CD14-positive monocyte (primary cell): ENCODE data around the gene FUCA2. TPM values are rescaled to one million over a fixed set of nuclear protein-coding genes. Genes with fewer than 3 reads are reported as not detected.

Source experiments
- DNase-seq, 3 donors: peaks; one replicate each; pipeline ENCODE4 v3.0.0-alpha.2; 2011 to 2022
- H2AFZ ChIP-seq: 2 replicates; pipeline ENCODE4 v1.6.0; 2012; ENCODE audit warnings: mild to moderate bottlenecking, low read depth, low read length, inconsistent platforms; ENCODE audit not compliant: insufficient read depth, poor library complexity, severe bottlenecking
- H3K27ac ChIP-seq, 2 donors: 1 replicate in 1 of 2; 2 replicates in 1 of 2; pipeline ENCODE4 v1.5.1; 2012 to 2013; ENCODE audit warnings: low read length in 2 of 2, control low read depth in 1 of 2, inconsistent platforms in 1 of 2, low read depth in 1 of 2, mild to moderate bottlenecking in 1 of 2
- H3K27me3 ChIP-seq, 2 donors: one replicate each; pipeline versions ENCODE4 v1.6.0 to v1.6.1; 2011 to 2013; ENCODE audit warnings: low read length in 2 of 2; ENCODE audit not compliant: control insufficient read depth in 2 of 2, insufficient read depth in 2 of 2
- H3K36me3 ChIP-seq, 2 donors: replicated peaks in 1 of 2; 1 replicate in 1 of 2; 2 replicates in 1 of 2; pipeline versions ENCODE4 v1.5.1 to v1.6.1; 2012 to 2013; ENCODE audit warnings: low read length in 2 of 2, control low read depth in 1 of 2, inconsistent platforms in 1 of 2, mild to moderate bottlenecking in 1 of 2; ENCODE audit not compliant: insufficient read depth in 2 of 2, control insufficient read depth in 1 of 2
- H3K4me1 ChIP-seq, 2 donors: 1 replicate in 1 of 2; 2 replicates in 1 of 2; pipeline versions ENCODE4 v1.5.1 to v1.6.1; 2012 to 2013; ENCODE audit warnings: low read length in 2 of 2, control low read depth in 1 of 2, inconsistent platforms in 1 of 2, mild to moderate bottlenecking in 1 of 2, moderate library complexity in 1 of 2; ENCODE audit not compliant: insufficient read depth in 2 of 2, control insufficient read depth in 1 of 2
- H3K4me2 ChIP-seq: replicated peaks from 2 replicates; pipeline ENCODE3; 2012; ENCODE audit warnings: low read length, moderate library complexity, mild to moderate bottlenecking; ENCODE audit not compliant: poor library complexity, severe bottlenecking; ENCODE audit errors: extremely low read depth
- H3K4me3 ChIP-seq, 3 experiments: fragments of 200-600 bp in 1 of 3; sonication (generic) in 1 of 3; replicated peaks in 1 of 3; 1 replicate in 2 of 3; 2 replicates in 1 of 3; pipeline ENCODE4 v1.5.1; 2011 to 2013; ENCODE audit warnings: low read length in 3 of 3, mild to moderate bottlenecking in 3 of 3, control low read depth in 2 of 3, low read depth in 2 of 3, inconsistent platforms in 1 of 3, moderate library complexity in 1 of 3
- H3K79me2 ChIP-seq: 2 replicates; pipeline ENCODE4 v1.6.0; 2012; ENCODE audit warnings: mild to moderate bottlenecking, control low read depth, inconsistent platforms, low read length, moderate library complexity; ENCODE audit not compliant: insufficient read depth
- H3K9ac ChIP-seq: 2 replicates; pipeline ENCODE4 v1.6.0; 2017; ENCODE audit warnings: low read length, mild to moderate bottlenecking; ENCODE audit not compliant: insufficient read depth, poor library complexity, severe bottlenecking
- H3K9me3 ChIP-seq, 2 donors: replicated peaks in 1 of 2; 1 replicate in 1 of 2; 2 replicates in 1 of 2; pipeline versions ENCODE4 v1.5.1 to v1.6.1; 2012 to 2013; ENCODE audit warnings: low read length in 2 of 2, control low read depth in 1 of 2; ENCODE audit not compliant: control insufficient read depth in 1 of 2, insufficient read depth in 1 of 2
- H4K20me1 ChIP-seq: 2 replicates; pipeline ENCODE4 v1.6.0; 2012; ENCODE audit warnings: mild to moderate bottlenecking, low read length, control low read depth, moderate library complexity; ENCODE audit not compliant: insufficient read depth
- H3K27ac Mint-ChIP-seq, 7 donors: one replicate each; pipeline ENCODE4 v1.8.0; 2020; ENCODE audit warnings: mild to moderate bottlenecking in 7 of 7, mixed read lengths in 7 of 7, moderate library complexity in 6 of 7, inconsistent platforms in 2 of 7
- H3K27me3 Mint-ChIP-seq, 3 donors: one replicate each; pipeline ENCODE4 v1.8.0; 2021 to 2022; ENCODE audit warnings: low read depth in 3 of 3, mild to moderate bottlenecking in 3 of 3, mixed read lengths in 3 of 3, moderate library complexity in 3 of 3, inconsistent platforms in 1 of 3
- H3K36me3 Mint-ChIP-seq, 2 donors: one replicate each; pipeline ENCODE4 v1.8.0; 2020; ENCODE audit warnings: mixed read lengths in 2 of 2, inconsistent platforms in 1 of 2, mild to moderate bottlenecking in 1 of 2
- H3K4me1 Mint-ChIP-seq: one replicate; pipeline ENCODE4 v1.8.0; 2020; ENCODE audit warnings: mild to moderate bottlenecking, mixed read lengths
- H3K4me3 Mint-ChIP-seq, 2 donors: one replicate each; pipeline ENCODE4 v1.8.0; 2020; ENCODE audit warnings: mild to moderate bottlenecking in 2 of 2, mixed read lengths in 2 of 2, moderate library complexity in 1 of 2
- H3K9me3 Mint-ChIP-seq, 7 donors: one replicate each; pipeline ENCODE4 v1.8.0; 2020 to 2022; ENCODE audit warnings: mixed read lengths in 7 of 7, mild to moderate bottlenecking in 6 of 7, moderate library complexity in 6 of 7, inconsistent platforms in 2 of 7
- CTCF ChIP-seq: fragments of 200-600 bp; IDR thresholded peaks from one replicate; pipeline ENCODE4 v1.8.0; 2022; ENCODE audit warnings: antibody characterized with exemption, mild to moderate bottlenecking
- WGBS: methylation state at CpG from one replicate; pipeline ENCODE4 v1.1.5; 2013; ENCODE audit warnings: missing lambda C conversion rate; ENCODE audit not compliant: insufficient coverage; 5-methylcytosine and 5-hydroxymethylcytosine counted together
- intact Hi-C, 2 donors: fragments of 100-400 bp; cut with micrococcal nuclease; formaldehyde crosslinking; loops; one replicate each; pipeline versions ENCODE4 v1.15.0 to v1.15.1; 2023
- polyA plus RNA-seq, 3 donors: library from polyadenylated mRNA; depleted of rRNA in 1 of 3; unstranded in 2 of 3; stranded (reverse) in 1 of 3; fragments of 300-500 nt in 2 of 3; fragments of >200 nt in 1 of 3; fragmentation: Illumina TruSeq in 2 of 3; gene quantifications; 1 replicate in 2 of 3; 2 replicates in 1 of 3; pipeline ENCODE4 v1.2.3, GENCODE V29; 2012 to 2021

FUCA2 gene
- polyA plus RNA-seq, 3 donors: 35.7 to 93.5 (median 83.7) TPM

GRCh38 chr6:143527677-143528076, 16.2 kb upstream of the FUCA2 start:
- H3K4me1 Mint-ChIP-seq: peaks cover 41% of the 10 kb centered on the region
- peaks cover 4 to 10% (median 9%) of the 10 kb centered on the region in 7 donors for H3K9me3 Mint-ChIP-seq
- Histone ChIP-seq H3K9me3 (peaks cover 6 to 7% of the 10 kb centered on the region in 2 donors), H2AFZ (no peak overlapping the region), H3K79me2 (no peaks in the 10 kb centered on the region), H3K36me3 (no peaks in the 10 kb centered on the region), H3K4me1 (peaks cover 31 to 35% of the 10 kb centered on the region in 2 donors), H3K9ac (no peak overlapping the region), H4K20me1 (no peaks in the 10 kb centered on the region), H3K4me3 (no peak overlapping the region), H3K4me2 (no peak overlapping the region), H3K27ac (peak overlapping the region; percentile 1 to 46), H3K27me3 (no peaks in the 10 kb centered on the region)
- peaks cover 1 to 6% of the 10 kb centered on the region in 2 donors for H3K36me3 Mint-ChIP-seq
- DNase-seq: no peak
- peak overlapping the region in 3 of 7 donors; percentile 69 to 81 (median 70) for H3K27ac Mint-ChIP-seq
- TF ChIP-seq CTCF: no peak
- intact Hi-C loops: no loop called here
- no peak overlapping the region for H3K4me3 Mint-ChIP-seq
- no CpG with 5 or more reads among the region's 1 CpG for WGBS
- H3K27me3 Mint-ChIP-seq: peaks cover 0 to 1% (median 0%) of the 10 kb centered on the region in 3 donors

GRCh38 chr6:143525356-143525755, 13.8 kb upstream of the FUCA2 start:
- no peak overlapping the region for H3K9ac ChIP-seq
- intact Hi-C loops: no loop called here
- peak overlapping the region; percentile 0 for H3K4me2 ChIP-seq
- peaks cover 6 to 7% of the 10 kb centered on the region in 2 donors for H3K9me3 ChIP-seq
- Mint-ChIP-seq H3K9me3 (peaks cover 4 to 10% (median 9%) of the 10 kb centered on the region in 7 donors), H3K27ac (peak overlapping the region in 6 of 7 donors; percentile 8 to 75 (median 36)), H3K4me3 (no peak overlapping the region), H3K4me1 (peaks cover 44% of the 10 kb centered on the region), H3K27me3 (peaks cover 0 to 1% (median 0%) of the 10 kb centered on the region in 3 donors), H3K36me3 (peaks cover 1 to 6% of the 10 kb centered on the region in 2 donors)
- no peaks in the 10 kb centered on the region for H3K27me3 ChIP-seq
- no peaks in the 10 kb centered on the region for H3K36me3 ChIP-seq
- peak in 2 of 3 donors; percentile 37 to 42 for DNase-seq
- no peak overlapping the region for H3K4me3 ChIP-seq
- H3K4me1 ChIP-seq: peaks cover 31 to 35% of the 10 kb centered on the region in 2 donors
- no CpG with 5 or more reads among the region's 1 CpG for WGBS
- H3K79me2 ChIP-seq: no peaks in the 10 kb centered on the region
- TF ChIP-seq CTCF: no peak
- H4K20me1 ChIP-seq: no peaks in the 10 kb centered on the region
- peak overlapping the region in 1 of 2 donors; percentile 0 for H3K27ac ChIP-seq
- H2AFZ ChIP-seq: no peak overlapping the region
